Left renal cortex interstitium (tissue), 4 donors: Measurements from ENCODE around the gene ATP2C2. TPM values are rescaled to one million over a fixed set of nuclear protein-coding genes. Genes with fewer than 3 reads are reported as not detected.
A peak's percentile ranks its signal among the peaks of the same experiment; 100 is the strongest.

ENCODE experiments used
- DNase-seq, 4 donors: peaks; one replicate each; pipeline ENCODE4 v3.0.0-alpha.2; 2013; ENCODE audit warnings: low read depth in 4 of 4, low spot score in 2 of 4, missing footprints in 1 of 4
- polyA plus RNA-seq, 4 donors: library from polyadenylated mRNA; unstranded; fragments of 120-200 nt; gene quantifications; one replicate each; pipeline ENCODE4 v1.2.1, GENCODE V29; 2013; ENCODE audit not compliant: insufficient read length in 4 of 4

ATP2C2 gene
- polyA plus RNA-seq, 4 donors, result 0.62 to 2.2 (median 1.1) TPM

- DNase-seq, result no peak
Measured at GRCh38 chr16:84485255-84486010, 117.1 kb downstream of the ATP2C2 start.

- DNase-seq, result no peak
Measured at GRCh38 chr16:84486126-84486525, 117.8 kb downstream of the ATP2C2 start.

- DNase-seq, result no peak
Measured at GRCh38 chr16:84486551-84487235, 118.4 kb downstream of the ATP2C2 start.

DNA sequence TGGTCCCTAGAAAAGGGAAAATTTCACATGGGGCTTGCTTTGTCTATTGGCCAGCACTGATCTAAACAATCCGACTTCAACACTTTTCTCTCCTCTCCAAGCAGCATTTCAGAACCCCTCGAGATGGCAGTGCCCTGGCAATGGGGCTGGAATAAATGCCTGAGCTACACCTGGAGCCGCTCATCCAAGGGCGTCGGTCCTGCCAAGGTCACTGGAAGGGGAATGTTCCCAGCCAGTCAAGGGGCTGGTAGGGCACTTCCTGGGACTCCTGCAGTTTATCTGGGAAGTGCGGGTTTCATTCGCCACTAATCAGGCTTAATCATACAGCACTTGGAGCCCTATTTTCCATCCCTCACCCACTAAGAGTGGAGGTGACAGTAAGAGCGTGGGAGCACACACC lies 119.0 kb downstream of the ATP2C2 start:
- DNase-seq, result no peak

DNA sequence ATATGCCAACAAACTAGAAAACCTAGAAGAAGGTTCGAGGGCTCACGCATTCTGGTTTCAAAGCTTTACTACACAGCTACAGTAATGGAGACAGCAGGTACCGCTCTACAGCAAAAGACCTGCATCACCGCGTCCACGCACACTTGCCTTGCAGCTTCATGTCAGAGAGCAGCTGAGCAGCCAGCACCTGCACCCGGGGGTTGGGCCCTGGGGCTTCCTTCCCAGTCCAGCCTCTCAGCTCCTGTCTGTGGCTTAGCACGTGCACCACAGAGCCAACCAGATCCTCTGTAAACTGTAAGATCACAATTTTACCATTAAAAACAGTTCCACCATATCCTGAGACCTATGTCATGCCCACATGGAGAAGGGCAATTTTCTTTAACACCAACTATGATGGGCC lies 120.8 kb downstream of the ATP2C2 start:
- no peak for DNase-seq

GRCh38 chr16:84495506-84495905 lies 127.2 kb downstream of the ATP2C2 start:
- DNase-seq, result no peak

- DNase-seq, result no peak
Measured at GRCh38 chr16:84496991-84497390, 128.7 kb downstream of the ATP2C2 start.

DNA sequence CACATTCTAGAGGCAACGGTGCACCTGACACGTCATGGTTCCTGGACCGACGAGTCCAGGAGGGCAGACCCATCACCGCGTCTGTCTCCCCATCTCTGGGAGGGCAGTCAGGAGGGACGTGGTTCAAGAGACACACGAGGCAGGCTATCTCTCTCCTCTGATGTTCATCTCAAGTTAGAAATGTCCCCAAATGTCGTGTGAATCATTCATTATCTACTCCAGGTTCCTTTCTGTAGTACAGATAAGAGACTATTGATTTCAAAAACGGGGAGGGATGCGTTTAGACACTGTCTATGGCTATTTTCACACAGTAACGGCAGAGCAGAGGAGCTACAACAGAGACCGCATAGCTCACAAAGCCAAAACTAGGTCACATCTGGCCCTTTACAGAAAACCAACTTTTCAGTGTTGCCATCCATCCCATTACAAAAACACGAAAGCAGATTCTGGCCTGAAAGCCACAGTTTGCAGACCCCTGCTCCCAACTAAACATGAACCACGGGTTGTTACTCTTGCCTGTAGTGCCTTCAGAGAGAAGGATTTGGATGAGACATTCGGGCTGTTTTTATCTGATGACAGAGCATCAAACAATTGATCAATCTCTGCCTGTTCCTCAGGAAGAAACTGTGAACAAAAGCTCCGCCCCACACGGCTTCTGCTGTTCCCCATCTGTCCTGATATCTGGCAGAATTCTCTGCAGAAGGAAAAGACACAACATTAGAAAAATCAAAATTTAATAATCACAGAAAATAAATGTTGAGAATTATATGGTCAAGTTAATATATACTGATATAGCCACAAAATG lies 129.3 kb downstream of the ATP2C2 start:
- no peak for DNase-seq

GRCh38 chr16:84498223-84498610 lies 129.9 kb downstream of the ATP2C2 start:
- DNase-seq, result no peak

DNA sequence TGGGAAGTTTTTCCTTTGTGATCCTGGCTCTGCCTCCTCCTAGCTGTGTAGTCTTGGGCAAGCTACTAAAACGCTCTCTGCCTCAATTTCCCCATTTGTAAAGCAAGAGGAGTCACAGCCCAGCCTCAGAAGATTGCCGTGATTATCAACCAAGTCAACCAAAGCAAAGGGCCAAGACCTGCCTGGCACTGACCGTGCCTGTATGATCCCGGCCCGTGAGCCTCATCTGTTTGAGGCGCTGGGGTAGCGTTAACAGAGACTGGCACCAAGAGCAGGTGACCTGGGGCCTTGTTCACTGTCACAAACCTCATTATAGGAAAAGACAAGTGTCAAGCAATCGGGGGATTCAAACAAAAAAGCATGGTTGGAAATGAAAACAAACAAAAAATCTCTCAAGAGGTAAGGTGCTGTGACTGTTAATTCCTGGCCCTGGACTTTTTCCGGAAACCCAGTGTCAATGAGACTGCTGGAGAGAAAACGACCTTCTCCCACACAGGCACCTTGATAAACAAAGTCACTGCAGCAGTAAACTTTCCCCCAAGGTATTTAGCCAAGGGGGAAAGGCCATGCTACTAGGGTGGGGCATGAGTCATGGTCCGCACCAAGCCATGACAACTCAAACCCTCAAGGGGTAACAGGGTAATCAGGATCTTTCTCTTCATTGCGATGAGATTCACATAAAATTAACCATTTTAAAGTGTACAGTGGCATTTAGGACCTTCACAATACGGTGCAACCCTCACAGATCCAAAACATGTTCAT lies 130.7 kb downstream of the ATP2C2 start:
- no peak for DNase-seq

- DNase-seq, result no peak
Measured at GRCh38 chr16:84499638-84500037, 131.3 kb downstream of the ATP2C2 start.

DNA sequence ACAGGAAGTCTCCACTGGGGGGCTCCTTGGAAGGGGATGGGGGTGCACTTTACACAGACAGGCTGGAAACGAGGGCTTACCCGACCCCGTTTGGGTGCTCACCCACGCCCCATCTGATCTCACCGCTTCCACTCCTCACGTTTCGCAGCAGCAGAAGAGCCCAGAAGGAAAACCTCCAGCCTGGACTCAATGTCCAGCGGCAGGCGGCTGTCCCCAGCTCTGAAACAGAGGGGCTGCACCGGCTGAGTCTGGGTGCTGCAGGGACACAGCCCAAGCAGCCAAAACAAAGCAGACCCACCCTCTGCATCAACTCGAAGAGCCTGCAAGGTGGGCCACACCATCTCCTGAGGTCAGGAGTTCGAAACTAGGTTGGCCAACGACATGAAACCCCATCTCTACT lies 132.2 kb downstream of the ATP2C2 start:
- DNase-seq, result no peak

DNA sequence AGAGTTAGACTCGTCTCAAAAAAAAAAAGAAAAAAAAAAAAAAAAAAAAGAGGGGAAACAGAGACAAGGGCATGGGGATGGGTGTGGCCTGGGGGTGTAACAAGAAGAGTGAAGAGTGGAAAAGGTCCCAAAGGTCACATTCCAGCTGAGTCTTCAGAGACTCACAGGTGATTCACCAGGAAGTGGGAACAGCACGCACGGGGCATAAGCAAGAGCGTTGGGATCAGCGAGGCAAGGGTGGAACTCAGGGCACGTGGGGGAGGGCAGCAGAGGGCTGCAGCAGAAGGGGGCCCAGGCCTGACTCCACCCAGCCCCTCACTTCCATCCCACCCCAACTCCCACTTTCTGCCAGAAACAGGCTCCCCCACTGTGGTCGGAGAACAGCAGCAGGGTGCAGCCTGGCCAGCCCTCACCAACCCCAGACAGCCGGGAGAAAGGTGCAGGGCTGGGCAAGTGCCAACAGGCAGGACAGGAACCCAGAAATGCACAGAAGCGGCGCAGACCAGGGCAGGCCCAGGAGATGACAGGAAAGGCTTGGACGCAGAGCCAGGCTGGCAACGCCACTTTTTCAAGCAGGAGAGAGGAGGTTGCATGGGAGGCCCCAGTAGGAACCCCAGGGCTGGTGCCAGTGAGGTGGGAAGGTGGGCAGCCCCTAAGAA lies 132.9 kb downstream of the ATP2C2 start:
- DNase-seq, result no peak

DNA sequence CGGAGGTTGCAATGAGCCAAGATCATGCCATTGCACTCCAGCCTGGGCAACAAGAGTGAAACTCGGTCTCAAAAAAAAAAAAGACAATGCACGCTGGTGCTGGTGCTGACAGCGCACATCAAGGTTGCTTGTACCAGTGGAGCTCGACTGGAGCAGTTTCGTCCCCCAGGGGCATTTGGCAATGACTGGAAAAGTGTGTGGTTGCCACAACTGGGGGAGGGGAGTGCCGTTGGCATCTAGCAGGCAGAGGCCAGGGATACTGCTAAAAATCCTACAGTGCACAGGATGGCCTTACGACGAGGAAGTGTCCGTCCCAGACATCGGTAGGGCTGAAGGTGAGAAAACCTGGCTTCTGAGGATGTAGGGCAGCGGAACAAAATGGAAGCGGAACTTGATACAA lies 133.7 kb downstream of the ATP2C2 start:
- DNase-seq, result no peak

- no peak for DNase-seq
Measured at GRCh38 chr16:84502581-84502980, 134.2 kb downstream of the ATP2C2 start.

- DNase-seq, result no peak
Measured at GRCh38 chr16:84503751-84504395, 135.5 kb downstream of the ATP2C2 start.

- peak; percentile 94 to 99 (median 96) for DNase-seq
Measured at GRCh38 chr16:84504420-84505248, 136.3 kb downstream of the ATP2C2 start, which contains the start of gene MEAK7. Gene MEAK7 (minus strand): TSS chr16:84504659. CDS start chr16:84498086, 6,573 bp downstream.
